CD1c-positive myeloid dendritic cell (primary cell): ENCODE results near the gene ATP5MG.
"Not testable (repeated sequence)": the region's sequence is repeated elsewhere in the genome, so short reads cannot be mapped to it uniquely, and the experiment has no call there.

Experiments used
- DNase-seq: peaks from one replicate; pipeline ENCODE4 v3.0.0-alpha.2; 2016; ENCODE audit errors: extremely low spot score

Gene ATP5MG

GRCh38 chr11:118406599-118407166 lies 5.3 kb downstream of the ATP5MG start:
- DNase-seq: no peak

GRCh38 chr11:118410055-118410745 lies 8.8 kb downstream of the ATP5MG start:
- no peak for DNase-seq

- no peak for DNase-seq
These were observed 10.1 kb downstream of the ATP5MG start for GRCh38 chr11:118411530-118411929.

- DNase-seq: no peak
These were observed 11.5 kb downstream of the ATP5MG start for GRCh38 chr11:118412921-118413320.

GRCh38 chr11:118415062-118415738 lies 13.8 kb downstream of the ATP5MG start:
- DNase-seq: peak; percentile 54

GRCh38 chr11:118415739-118416068 lies 14.3 kb downstream of the ATP5MG start:
- DNase-seq: peak; percentile 32

GRCh38 chr11:118416900-118417299 lies 15.5 kb downstream of the ATP5MG start:
- DNase-seq: not testable (repeated sequence)

GRCh38 chr11:118417801-118418200 lies 16.4 kb downstream of the ATP5MG start:
- no peak for DNase-seq

- no peak for DNase-seq
These were observed 17.4 kb downstream of the ATP5MG start for GRCh38 chr11:118418766-118419165.

GRCh38 chr11:118427707-118428106 lies 26.3 kb downstream of the ATP5MG start:
- no peak for DNase-seq

- no peak for DNase-seq
These were observed 29.6 kb downstream of the ATP5MG start for GRCh38 chr11:118430956-118431355.

- no peak for DNase-seq
These were observed 32.7 kb downstream of the ATP5MG start for GRCh38 chr11:118434123-118434552.

GRCh38 chr11:118434553-118435289 lies 33.3 kb downstream of the ATP5MG start:
- DNase-seq: peak; percentile 5

GRCh38 chr11:118435290-118435892 lies 34.0 kb downstream of the ATP5MG start:
- DNase-seq: peak; percentile 57

- DNase-seq: peak; percentile 97
These were observed 34.7 kb downstream of the ATP5MG start, which contains the start of gene KMT2A for GRCh38 chr11:118435893-118436624. TSS of gene KMT2A (plus strand) at chr11:118436492. CDS start at chr11:118436513, 21 bp downstream.

- DNase-seq: no peak
These were observed 35.3 kb downstream of the ATP5MG start for GRCh38 chr11:118436639-118437207.

GRCh38 chr11:118437208-118438125 lies 36.1 kb downstream of the ATP5MG start:
- peak; percentile 10 for DNase-seq

GRCh38 chr11:118438314-118438931 lies 37.0 kb downstream of the ATP5MG start:
- peak; percentile 47 for DNase-seq

- no peak for DNase-seq
These were observed 38.2 kb downstream of the ATP5MG start for GRCh38 chr11:118439646-118440045.
